ENCODE results near the gene NAP1L4.

Gene NAP1L4

DNA sequence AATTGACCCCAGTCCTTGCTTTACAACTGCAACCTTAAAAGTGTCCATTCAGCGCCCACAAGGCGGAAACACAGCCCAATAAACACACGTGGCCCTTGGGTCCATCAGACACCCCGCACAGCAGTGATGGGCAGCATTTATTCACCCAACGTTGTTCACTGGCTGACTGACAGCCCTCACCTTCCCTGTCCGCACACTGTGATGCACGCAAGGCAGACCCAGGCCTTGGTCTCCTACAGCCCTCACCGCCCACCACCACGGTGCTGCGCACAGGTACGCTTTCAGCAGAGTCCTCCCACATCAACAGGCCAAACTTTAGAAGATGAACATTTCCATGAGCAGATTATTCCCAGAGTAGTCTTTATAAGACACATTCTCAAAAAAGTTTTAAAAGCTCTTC, 42.2 kb downstream of the NAP1L4 start:
- peaks cover 84% of the 10 kb centered on the region for H3K36me3 ChIP-seq (ENCODE audit: control insufficient read depth, insufficient read depth, low read length)

DNA sequence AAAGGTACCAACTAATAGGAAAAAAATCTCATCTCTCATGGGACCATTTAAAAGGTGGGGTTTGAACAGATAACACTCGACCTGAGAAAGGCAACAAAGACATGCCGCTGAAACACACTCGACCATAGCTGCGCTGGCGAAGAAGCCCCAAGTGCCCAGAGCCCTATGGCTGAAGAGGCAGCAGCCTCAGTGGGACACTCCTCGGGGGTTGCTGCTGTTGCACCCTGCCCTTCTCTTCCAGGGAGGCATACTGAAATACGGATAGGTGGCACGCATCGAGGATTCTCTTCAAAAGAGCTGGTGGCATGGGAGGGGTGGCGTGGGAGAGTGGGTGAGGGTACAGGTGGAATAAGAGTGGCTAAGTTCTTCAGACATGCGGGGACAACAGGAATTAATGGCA, 44.4 kb downstream of the NAP1L4 start:
- DNase-seq: no peak
- H3K36me3 ChIP-seq (ENCODE audit: control insufficient read depth, insufficient read depth, low read length): peaks cover 70% of the 10 kb centered on the region
- no peak overlapping the region for H3K27ac ChIP-seq (ENCODE audit: insufficient read depth, low read length, poor library complexity, severe bottlenecking)
- H3K27me3 ChIP-seq (replicated peaks; ENCODE audit: control insufficient read depth, insufficient read depth, low read length, poor library complexity, severe bottlenecking): no peaks in the 10 kb centered on the region
- peaks cover 19% of the 10 kb centered on the region for H3K4me1 ChIP-seq (ENCODE audit: control insufficient read depth, insufficient read depth, low read length, poor library complexity, severe bottlenecking)
- H3K9me3 ChIP-seq (ENCODE audit: control insufficient read depth, low read length): no peaks in the 10 kb centered on the region
- H3K4me3 ChIP-seq (ENCODE audit: insufficient read depth, low read depth, low read length, poor library complexity, severe bottlenecking): no peak overlapping the region

More for the DNA sequence above, 42.2 kb downstream of the NAP1L4 start:
- Histone ChIP-seq H3K9me3 (ENCODE audit: control insufficient read depth, low read length) (no peaks in the 10 kb centered on the region), H3K27me3 (replicated peaks; ENCODE audit: control insufficient read depth, insufficient read depth, low read length, poor library complexity, severe bottlenecking) (no peaks in the 10 kb centered on the region), H3K4me1 (ENCODE audit: control insufficient read depth, insufficient read depth, low read length, poor library complexity, severe bottlenecking) (peaks cover 16% of the 10 kb centered on the region), H3K27ac (ENCODE audit: insufficient read depth, low read length, poor library complexity, severe bottlenecking) (no peak overlapping the region), H3K4me3 (ENCODE audit: insufficient read depth, low read depth, low read length, poor library complexity, severe bottlenecking) (no peak overlapping the region)
- no peak for DNase-seq

DNA sequence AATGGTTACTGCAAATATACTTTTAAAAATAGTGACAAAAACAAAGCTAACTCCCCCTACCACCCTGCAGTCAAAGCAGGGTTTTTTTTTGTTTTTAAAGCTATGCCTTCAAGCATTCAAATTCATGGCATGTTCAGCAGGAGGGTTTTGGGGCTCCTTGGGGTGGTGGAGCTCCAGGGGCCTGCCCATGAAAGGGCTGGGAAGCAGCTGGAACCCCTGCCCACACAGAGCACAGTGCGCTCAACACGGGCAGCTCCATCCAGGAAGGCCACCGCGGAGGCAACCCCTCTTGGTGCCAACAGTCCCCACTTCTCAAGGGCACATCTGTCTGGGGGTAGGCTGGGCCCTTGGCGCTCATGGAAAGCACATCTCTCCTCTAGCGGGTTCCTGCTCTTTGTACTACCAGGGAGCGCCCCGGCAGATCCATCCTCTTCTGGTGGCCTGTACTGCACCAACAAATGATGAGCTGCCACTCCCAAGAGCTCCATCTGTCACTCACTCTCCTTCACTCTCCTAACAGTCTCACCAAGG, 46.3 kb downstream of the NAP1L4 start:
- Histone ChIP-seq H3K27ac (ENCODE audit: insufficient read depth, low read length, poor library complexity, severe bottlenecking) (peak overlapping the region; percentile 25), H3K4me3 (ENCODE audit: insufficient read depth, low read depth, low read length, poor library complexity, severe bottlenecking) (no peak overlapping the region), H3K36me3 (ENCODE audit: control insufficient read depth, insufficient read depth, low read length) (peaks cover 51% of the 10 kb centered on the region)

DNA sequence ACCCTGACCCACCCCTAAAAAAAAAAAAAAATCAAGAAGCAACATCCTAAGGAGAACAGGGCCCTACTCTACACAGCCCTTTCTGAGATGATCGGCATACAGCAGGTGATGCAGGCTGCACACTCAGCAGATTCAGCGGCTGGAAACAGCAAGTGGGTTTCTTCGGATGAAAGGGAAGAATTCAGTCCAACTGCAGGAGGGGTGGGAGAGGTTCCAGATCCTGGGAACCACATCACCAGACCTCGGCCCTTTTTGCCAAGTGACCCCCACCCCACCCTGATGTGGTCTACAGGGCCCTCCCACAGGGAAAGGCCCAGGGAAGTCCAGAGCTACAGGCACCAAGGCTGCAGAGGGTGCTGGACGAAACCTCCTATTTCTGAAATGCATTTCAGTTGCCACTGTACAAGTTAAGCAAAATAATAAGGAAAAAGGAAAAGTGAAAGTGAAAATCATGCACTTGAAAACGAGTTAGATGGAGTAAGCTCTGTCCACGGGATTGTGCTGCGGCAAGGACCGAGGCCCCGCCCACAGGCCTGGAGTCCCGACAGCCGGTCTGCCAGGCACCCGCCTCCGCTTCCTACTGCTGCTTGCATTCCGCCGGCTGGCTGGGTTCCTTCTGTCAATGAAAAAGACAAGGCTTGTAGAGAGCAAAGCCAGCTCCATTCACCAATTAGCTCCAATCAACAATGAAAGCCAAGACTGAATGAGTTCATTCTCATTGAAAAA, 46.9 kb downstream of the NAP1L4 start:
- Histone ChIP-seq H3K9me3 (ENCODE audit: control insufficient read depth, low read length) (no peaks in the 10 kb centered on the region), H3K36me3 (ENCODE audit: control insufficient read depth, insufficient read depth, low read length) (peaks cover 45% of the 10 kb centered on the region), H3K27ac (ENCODE audit: insufficient read depth, low read length, poor library complexity, severe bottlenecking) (peak overlapping the region; percentile 25), H3K4me1 (ENCODE audit: control insufficient read depth, insufficient read depth, low read length, poor library complexity, severe bottlenecking) (peaks cover 27% of the 10 kb centered on the region), H3K27me3 (replicated peaks; ENCODE audit: control insufficient read depth, insufficient read depth, low read length, poor library complexity, severe bottlenecking) (no peaks in the 10 kb centered on the region), H3K4me3 (ENCODE audit: insufficient read depth, low read depth, low read length, poor library complexity, severe bottlenecking) (no peak overlapping the region)
- DNase-seq: no peak

More for the DNA sequence above, 46.3 kb downstream of the NAP1L4 start:
- H3K4me1 ChIP-seq (ENCODE audit: control insufficient read depth, insufficient read depth, low read length, poor library complexity, severe bottlenecking): peaks cover 21% of the 10 kb centered on the region
- no peaks in the 10 kb centered on the region for H3K9me3 ChIP-seq (ENCODE audit: control insufficient read depth, low read length)
- no peak for DNase-seq
- no peaks in the 10 kb centered on the region for H3K27me3 ChIP-seq (replicated peaks; ENCODE audit: control insufficient read depth, insufficient read depth, low read length, poor library complexity, severe bottlenecking)

DNA sequence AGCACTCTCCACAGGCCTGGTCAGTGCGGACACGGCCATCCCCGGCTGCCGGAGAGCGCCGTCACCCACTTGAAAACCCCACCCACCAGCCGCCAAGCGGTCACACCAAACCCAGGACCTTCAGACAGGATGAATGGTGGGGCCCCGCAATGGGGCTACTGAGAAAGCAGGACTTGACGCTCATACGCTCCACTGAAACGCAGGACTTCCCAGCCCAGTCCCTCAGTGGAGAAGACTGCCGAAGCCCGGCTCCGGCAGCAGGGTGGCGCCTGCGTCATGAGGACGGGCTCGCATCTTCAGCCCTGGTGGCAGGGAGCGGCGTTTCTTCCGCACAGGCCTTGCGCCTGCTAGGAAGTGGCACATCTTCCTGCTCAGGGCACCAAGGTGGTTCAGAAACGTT, 47.6 kb downstream of the NAP1L4 start:
- Histone ChIP-seq H3K27me3 (replicated peaks; ENCODE audit: control insufficient read depth, insufficient read depth, low read length, poor library complexity, severe bottlenecking) (no peaks in the 10 kb centered on the region), H3K4me1 (ENCODE audit: control insufficient read depth, insufficient read depth, low read length, poor library complexity, severe bottlenecking) (peaks cover 28% of the 10 kb centered on the region), H3K27ac (ENCODE audit: insufficient read depth, low read length, poor library complexity, severe bottlenecking) (no peak overlapping the region), H3K9me3 (ENCODE audit: control insufficient read depth, low read length) (no peaks in the 10 kb centered on the region), H3K36me3 (ENCODE audit: control insufficient read depth, insufficient read depth, low read length) (peaks cover 38% of the 10 kb centered on the region), H3K4me3 (ENCODE audit: insufficient read depth, low read depth, low read length, poor library complexity, severe bottlenecking) (no peak overlapping the region)
- no peak for DNase-seq

DNA sequence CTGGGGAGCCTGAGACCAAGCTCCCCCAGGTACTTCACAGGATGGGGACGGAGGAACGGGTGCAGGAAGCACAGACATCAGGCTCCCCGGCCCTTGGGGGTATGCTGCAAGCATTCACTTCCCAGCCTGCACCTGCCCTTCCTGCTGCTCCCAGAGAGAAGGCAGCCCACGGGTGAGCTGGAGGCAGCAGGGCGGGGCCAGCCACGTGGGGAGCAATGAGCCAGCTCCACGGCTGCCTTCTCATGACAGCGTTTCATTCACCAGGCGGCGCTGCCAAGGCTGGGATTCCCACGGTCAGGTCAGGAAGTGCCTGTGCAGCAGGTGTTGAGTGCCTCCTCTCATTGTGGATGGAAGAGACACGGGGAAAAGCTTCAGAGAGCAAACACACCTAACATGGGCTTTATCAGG, 48.4 kb downstream of the NAP1L4 start:
- H3K36me3 ChIP-seq (ENCODE audit: control insufficient read depth, insufficient read depth, low read length): peaks cover 33% of the 10 kb centered on the region
- peaks cover 28% of the 10 kb centered on the region for H3K4me1 ChIP-seq (ENCODE audit: control insufficient read depth, insufficient read depth, low read length, poor library complexity, severe bottlenecking)
- DNase-seq: no peak

DNA sequence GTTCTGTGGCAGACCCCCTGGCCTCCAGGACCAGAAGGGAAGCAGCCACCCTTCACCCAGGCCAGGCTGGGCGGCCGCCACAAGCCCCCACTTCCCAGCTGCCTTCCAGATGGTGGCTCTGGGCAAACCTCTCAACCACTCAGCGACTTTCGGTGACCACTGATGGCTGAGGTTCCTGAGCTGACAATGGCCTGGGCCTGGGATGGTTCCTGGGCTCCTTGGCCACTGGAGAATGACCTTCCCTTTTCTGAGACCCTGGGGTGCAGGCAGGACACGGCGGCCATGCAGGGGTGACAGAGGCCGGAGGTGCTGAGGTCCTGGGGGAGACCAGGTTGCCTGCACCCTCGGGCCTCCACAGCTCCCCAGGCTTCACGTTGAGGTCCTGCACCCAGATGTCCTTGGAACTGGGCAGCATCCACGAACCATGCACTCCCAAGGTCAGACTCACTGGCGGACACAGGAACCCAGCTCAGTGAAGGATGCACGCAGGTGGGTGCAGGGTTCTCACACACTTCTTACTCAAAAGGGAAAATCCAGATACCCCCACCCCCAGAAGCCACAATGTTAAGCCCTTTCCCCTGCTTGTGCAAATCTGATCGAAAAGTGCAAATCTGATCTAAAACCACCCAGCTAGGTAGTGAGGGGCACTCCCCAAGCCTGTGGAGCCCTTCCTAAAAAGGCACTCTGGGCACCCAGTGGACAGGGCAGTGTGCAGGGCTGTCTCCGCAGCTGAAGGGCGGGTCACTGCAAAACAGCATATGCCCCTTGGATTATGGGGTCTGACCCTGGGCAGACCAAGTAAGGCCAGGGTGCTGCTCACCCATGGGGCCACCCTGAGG, 49.0 kb downstream of the NAP1L4 start:
- H3K4me3 ChIP-seq (ENCODE audit: insufficient read depth, low read depth, low read length, poor library complexity, severe bottlenecking): no peak overlapping the region
- H3K27me3 ChIP-seq (replicated peaks; ENCODE audit: control insufficient read depth, insufficient read depth, low read length, poor library complexity, severe bottlenecking): no peaks in the 10 kb centered on the region
- peaks cover 28% of the 10 kb centered on the region for H3K4me1 ChIP-seq (ENCODE audit: control insufficient read depth, insufficient read depth, low read length, poor library complexity, severe bottlenecking)
- peaks cover 27% of the 10 kb centered on the region for H3K36me3 ChIP-seq (ENCODE audit: control insufficient read depth, insufficient read depth, low read length)
- H3K27ac ChIP-seq (ENCODE audit: insufficient read depth, low read length, poor library complexity, severe bottlenecking): no peak overlapping the region
- no peak for DNase-seq
- H3K9me3 ChIP-seq (ENCODE audit: control insufficient read depth, low read length): peaks cover 7% of the 10 kb centered on the region

More for the DNA sequence above, 48.4 kb downstream of the NAP1L4 start:
- Histone ChIP-seq H3K27ac (ENCODE audit: insufficient read depth, low read length, poor library complexity, severe bottlenecking) (no peak overlapping the region), H3K4me3 (ENCODE audit: insufficient read depth, low read depth, low read length, poor library complexity, severe bottlenecking) (no peak overlapping the region), H3K27me3 (replicated peaks; ENCODE audit: control insufficient read depth, insufficient read depth, low read length, poor library complexity, severe bottlenecking) (no peaks in the 10 kb centered on the region), H3K9me3 (ENCODE audit: control insufficient read depth, low read length) (peaks cover 5% of the 10 kb centered on the region)

DNA sequence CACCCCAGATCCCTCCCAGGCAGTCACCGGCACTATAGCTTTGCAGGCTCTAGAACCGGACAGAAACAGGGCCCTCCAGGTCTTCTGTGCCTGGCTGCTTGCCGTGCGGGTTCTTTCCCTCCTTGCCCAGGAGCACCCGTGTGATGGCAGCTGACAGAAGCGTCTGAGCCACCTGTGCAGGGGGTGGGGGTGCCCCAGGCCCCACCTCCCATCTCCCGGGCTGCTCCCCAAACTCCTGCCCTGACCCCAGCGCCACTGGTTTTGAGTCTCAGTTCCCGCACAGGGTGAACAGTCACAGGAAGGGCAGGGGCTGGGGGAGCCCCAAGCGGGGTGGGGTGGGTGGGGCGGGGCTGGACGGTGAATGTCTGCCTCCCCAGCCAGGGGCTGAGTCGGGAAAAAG, 49.7 kb downstream of the NAP1L4 start:
- Histone ChIP-seq H3K4me3 (ENCODE audit: insufficient read depth, low read depth, low read length, poor library complexity, severe bottlenecking) (no peak overlapping the region), H3K4me1 (ENCODE audit: control insufficient read depth, insufficient read depth, low read length, poor library complexity, severe bottlenecking) (peaks cover 28% of the 10 kb centered on the region), H3K36me3 (ENCODE audit: control insufficient read depth, insufficient read depth, low read length) (peaks cover 20% of the 10 kb centered on the region), H3K27me3 (replicated peaks; ENCODE audit: control insufficient read depth, insufficient read depth, low read length, poor library complexity, severe bottlenecking) (no peaks in the 10 kb centered on the region), H3K27ac (ENCODE audit: insufficient read depth, low read length, poor library complexity, severe bottlenecking) (no peak overlapping the region), H3K9me3 (ENCODE audit: control insufficient read depth, low read length) (peaks cover 12% of the 10 kb centered on the region)
- DNase-seq: no peak

DNA sequence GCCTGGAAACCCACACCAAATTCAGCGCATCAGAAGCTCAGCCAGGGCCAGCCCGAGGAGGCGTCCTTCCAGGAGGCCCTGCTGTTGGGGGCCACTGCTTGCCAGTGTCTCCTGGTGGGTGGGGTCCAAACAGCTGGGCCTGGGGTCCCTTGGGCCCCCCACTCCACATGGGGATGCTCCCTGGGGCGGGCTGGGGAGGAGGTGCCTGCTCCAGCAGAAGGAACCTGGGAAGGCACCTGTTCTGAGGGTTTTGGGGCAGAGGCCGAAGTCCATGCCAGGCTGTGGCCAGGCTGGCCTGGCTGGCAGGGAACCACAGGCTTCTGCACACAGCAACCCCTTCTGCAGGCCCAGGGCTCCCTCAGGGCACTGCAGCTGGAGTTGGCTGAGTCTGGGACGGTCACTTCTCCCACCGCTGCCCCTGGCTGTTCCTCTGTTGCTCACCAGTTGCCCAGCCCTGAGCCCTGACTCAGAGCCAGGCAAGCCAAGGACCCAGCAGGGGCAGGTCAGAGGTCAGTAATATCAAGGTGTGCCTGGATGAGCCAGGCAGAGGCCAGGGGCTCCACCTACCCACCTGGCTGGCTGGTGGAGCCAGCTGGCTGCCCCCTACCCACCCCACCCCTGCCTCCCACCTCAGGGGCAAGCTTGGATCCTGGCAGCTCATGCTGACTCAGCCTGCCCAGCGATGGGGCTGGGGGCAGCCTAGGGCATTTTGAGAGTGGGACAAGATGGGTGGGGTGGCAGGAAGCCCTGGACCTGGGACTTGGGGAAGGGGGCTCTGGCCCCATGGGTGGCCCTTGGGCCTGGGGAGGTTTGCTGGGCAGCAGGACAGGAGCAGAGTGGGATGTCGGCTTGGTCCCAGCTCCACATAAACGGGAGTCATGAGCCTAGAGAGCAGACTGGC, 51.0 kb downstream of the NAP1L4 start:
- no peak overlapping the region for H3K4me3 ChIP-seq (ENCODE audit: insufficient read depth, low read depth, low read length, poor library complexity, severe bottlenecking)
- no peak overlapping the region for H3K27ac ChIP-seq (ENCODE audit: insufficient read depth, low read length, poor library complexity, severe bottlenecking)
- no peak for DNase-seq
- no peaks in the 10 kb centered on the region for H3K27me3 ChIP-seq (replicated peaks; ENCODE audit: control insufficient read depth, insufficient read depth, low read length, poor library complexity, severe bottlenecking)
- peaks cover 14% of the 10 kb centered on the region for H3K9me3 ChIP-seq (ENCODE audit: control insufficient read depth, low read length)
- H3K4me1 ChIP-seq (ENCODE audit: control insufficient read depth, insufficient read depth, low read length, poor library complexity, severe bottlenecking): peaks cover 22% of the 10 kb centered on the region
- H3K36me3 ChIP-seq (ENCODE audit: control insufficient read depth, insufficient read depth, low read length): peaks cover 9% of the 10 kb centered on the region

All from effector memory CD4-positive, alpha-beta T cell (primary cell).